DND-41 (cell line): ENCODE data around the gene PAQR4.

ENCODE experiments used
- ATAC-seq: fragments of 200-7000 bp; cut with Tn5 transposase; 3 replicates; pipeline ENCODE4 v1.9.1; 2021; ENCODE audit warnings: low read depth; ENCODE audit not compliant: insufficient read depth
- DNase-seq: peaks from one replicate; pipeline ENCODE4 v3.0.0-alpha.2; 2020
- H2AFZ ChIP-seq: 2 replicates; pipeline ENCODE4 v1.6.0; 2012; ENCODE audit warnings: low read depth, low read length
- H3K27ac ChIP-seq: 2 replicates; pipeline ENCODE4 v1.5.1; 2012; ENCODE audit warnings: low read length, inconsistent platforms
- H3K27me3 ChIP-seq: fragments of 200-600 bp; sonication (generic); 2 replicates; pipeline ENCODE4 v1.6.0; 2012; ENCODE audit warnings: low read length, mild to moderate bottlenecking, inconsistent platforms; ENCODE audit not compliant: insufficient read depth, poor library complexity
- H3K36me3 ChIP-seq: 2 replicates; pipeline ENCODE4 v1.5.1; 2012; ENCODE audit warnings: low read length, inconsistent platforms; ENCODE audit not compliant: insufficient read depth
- H3K4me1 ChIP-seq: 2 replicates; pipeline ENCODE4 v1.5.1; 2012; ENCODE audit warnings: mild to moderate bottlenecking, low read length; ENCODE audit not compliant: insufficient read depth
- H3K4me2 ChIP-seq: 2 replicates; pipeline ENCODE4 v1.6.0; 2012; ENCODE audit warnings: mild to moderate bottlenecking, moderate library complexity, low read length, inconsistent platforms; ENCODE audit not compliant: insufficient read depth
- H3K4me3 ChIP-seq, 2 experiments: fragments of 200-600 bp in 1 of 2; shearing (Covaris generic) in 1 of 2; 2 replicates each; pipeline ENCODE4 v1.5.1; 2012 to 2016; ENCODE audit warnings: inconsistent platforms in 2 of 2, low read length in 2 of 2, mild to moderate bottlenecking in 2 of 2, low read depth in 1 of 2, moderate library complexity in 1 of 2
- H3K79me2 ChIP-seq: 2 replicates; pipeline ENCODE4 v1.6.0; 2012; ENCODE audit warnings: low read length, inconsistent platforms; ENCODE audit not compliant: insufficient read depth
- H3K9ac ChIP-seq: 2 replicates; pipeline ENCODE4 v1.6.0; 2012; ENCODE audit warnings: low read depth, mild to moderate bottlenecking, inconsistent platforms, low read length, moderate library complexity
- H3K9me3 ChIP-seq: 2 replicates; pipeline ENCODE4 v1.5.1; 2012; ENCODE audit warnings: low read length, moderate library complexity, mild to moderate bottlenecking, inconsistent platforms; ENCODE audit not compliant: insufficient read depth, severe bottlenecking
- H4K20me1 ChIP-seq: 2 replicates; pipeline ENCODE4 v1.6.0; 2012; ENCODE audit warnings: low read length; ENCODE audit not compliant: insufficient read depth
- CTCF ChIP-seq: IDR thresholded peaks from 2 replicates; pipeline ENCODE4 v1.5.1; 2012; ENCODE audit warnings: borderline replicate concordance, low read length, moderate library complexity, mild to moderate bottlenecking; ENCODE audit not compliant: poor library complexity, severe bottlenecking; ENCODE audit errors: extremely low read depth
- EZH2 ChIP-seq: IDR thresholded peaks from 3 replicates; pipeline ENCODE4 v1.6.1; 2012; ENCODE audit warnings: borderline replicate concordance, low read depth, mild to moderate bottlenecking, moderate library complexity, low read length, inconsistent platforms; ENCODE audit not compliant: severe bottlenecking

The PAQR4 gene

GRCh38 chr16:2985893-2986355, 16.8 kb downstream of the PAQR4 start:
- H3K27me3 ChIP-seq: no peaks in the 10 kb centered on the region
- peaks cover 23% of the 10 kb centered on the region for H3K4me1 ChIP-seq
- no peak overlapping the region for H3K4me2 ChIP-seq

GRCh38 chr16:2986623-2987188, 17.6 kb downstream of the PAQR4 start:
- no peak overlapping the region for H2AFZ ChIP-seq
- no peaks in the 10 kb centered on the region for H3K9me3 ChIP-seq
- no peaks in the 10 kb centered on the region for H3K79me2 ChIP-seq
- no peaks in the 10 kb centered on the region for H3K36me3 ChIP-seq
- TF ChIP-seq CTCF (no peak), EZH2 (no peak)
- no peak overlapping the region for H3K4me2 ChIP-seq
- DNase-seq (no peak), ATAC-seq (no peak)
- no peak overlapping the region for H3K27ac ChIP-seq
- H3K4me1 ChIP-seq: peaks cover 16% of the 10 kb centered on the region
- H3K9ac ChIP-seq: no peak overlapping the region
- no peaks in the 10 kb centered on the region for H3K27me3 ChIP-seq
- H4K20me1 ChIP-seq: no peaks in the 10 kb centered on the region
- H3K4me3 ChIP-seq: no peak overlapping the region

More at GRCh38 chr16:2985893-2986355, 16.8 kb downstream of the PAQR4 start:
- DNase-seq: no peak
- TF ChIP-seq CTCF: no peak
- TF ChIP-seq EZH2: no peak
- H3K36me3 ChIP-seq: no peaks in the 10 kb centered on the region
- peaks cover 5% of the 10 kb centered on the region for H3K79me2 ChIP-seq
- H3K27ac ChIP-seq: no peak overlapping the region
- H3K9ac ChIP-seq: no peak overlapping the region
- H2AFZ ChIP-seq: no peak overlapping the region
- H3K9me3 ChIP-seq: no peaks in the 10 kb centered on the region
- no peak overlapping the region for H3K4me3 ChIP-seq
- H4K20me1 ChIP-seq: no peaks in the 10 kb centered on the region
- ATAC-seq: no peak

- H3K36me3 ChIP-seq: no peaks in the 10 kb centered on the region
- DNase-seq (no peak), ATAC-seq (no peak)
- no peak overlapping the region for H2AFZ ChIP-seq
- no peak overlapping the region for H3K4me2 ChIP-seq
- H3K4me1 ChIP-seq: peaks cover 13% of the 10 kb centered on the region
- TF ChIP-seq CTCF (no peak), EZH2 (no peak)
- H4K20me1 ChIP-seq: no peaks in the 10 kb centered on the region
- no peaks in the 10 kb centered on the region for H3K79me2 ChIP-seq
- no peaks in the 10 kb centered on the region for H3K9me3 ChIP-seq
- no peak overlapping the region for H3K9ac ChIP-seq
- H3K4me3 ChIP-seq: no peak overlapping the region
- no peak overlapping the region for H3K27ac ChIP-seq
- H3K27me3 ChIP-seq: no peaks in the 10 kb centered on the region
Observed at GRCh38 chr16:2987286-2987685, 18.1 kb downstream of the PAQR4 start.
